CD4-positive, alpha-beta T cell treated with Interleukin-6 for 4 hours (primary cell): ENCODE results near the gene FLNA.

Source experiments
- DNase-seq: peaks from one replicate; pipeline ENCODE4 v3.0.0-alpha.2; 2020; ENCODE audit warnings: mixed read lengths

FLNA gene

GRCh38 chrX:154372612-154373022, 1.8 kb downstream of the FLNA start:
- DNase-seq, result peak; percentile 29

- no peak for DNase-seq
These were observed 2.6 kb downstream of the FLNA start for GRCh38 chrX:154371789-154372300.

GRCh38 chrX:154371017-154371788, 3.2 kb downstream of the FLNA start:
- peak; percentile 94 for DNase-seq

- no peak for DNase-seq
These were observed 4.0 kb downstream of the FLNA start for GRCh38 chrX:154370300-154371016.

GRCh38 chrX:154369449-154370299, 4.8 kb downstream of the FLNA start:
- DNase-seq, result peak; percentile 77

- peak; percentile 92 for DNase-seq
These were observed 5.6 kb downstream of the FLNA start for GRCh38 chrX:154368630-154369448.

- DNase-seq, result no peak
These were observed 6.7 kb downstream of the FLNA start for GRCh38 chrX:154367474-154368308.

- DNase-seq, result no peak
These were observed 7.8 kb downstream of the FLNA start for GRCh38 chrX:154366666-154367055.

GRCh38 chrX:154365997-154366665, 8.3 kb downstream of the FLNA start:
- no peak for DNase-seq

- DNase-seq, result no peak
These were observed 9.3 kb downstream of the FLNA start for GRCh38 chrX:154365052-154365600.

- no peak for DNase-seq
These were observed 10.6 kb downstream of the FLNA start for GRCh38 chrX:154363706-154364439.

- no peak for DNase-seq
These were observed 12.2 kb downstream of the FLNA start for GRCh38 chrX:154362085-154362742.

GRCh38 chrX:154360155-154360713, 14.2 kb downstream of the FLNA start:
- no peak for DNase-seq

GRCh38 chrX:154359362-154360154, 14.9 kb downstream of the FLNA start:
- DNase-seq, result no peak

GRCh38 chrX:154358829-154359228, 15.6 kb downstream of the FLNA start:
- no peak for DNase-seq

- DNase-seq, result no peak
These were observed 16.4 kb downstream of the FLNA start for GRCh38 chrX:154358011-154358410.

- DNase-seq, result no peak
These were observed 17.2 kb downstream of the FLNA start for GRCh38 chrX:154357205-154357604.

- DNase-seq, result no peak
These were observed 17.8 kb downstream of the FLNA start for GRCh38 chrX:154356596-154356995.
